Panc1 (cell line): ENCODE measurements around the gene ZNF783. TPM values are rescaled to one million over a fixed set of nuclear protein-coding genes. Genes with fewer than 3 reads are reported as not detected.
"Not testable (repeated sequence)": the region's sequence is repeated elsewhere in the genome, so short reads cannot be mapped to it uniquely, and the experiment has no call there.

Experiments used
- ATAC-seq: fragments of 200-7000 bp; cut with Tn5 transposase; 2 replicates; pipeline ENCODE4 v1.9.1; 2020; ENCODE audit warnings: mild to moderate bottlenecking, moderate library complexity
- BruUV-seq: library from RNA; stranded (reverse); fragments of 400-500 nt; replicated peaks from 2 replicates; lab custom pipeline; 2021; lab: Mats Ljungman, UMichigan
- CTCF ChIA-PET: fragments of 300-600 bp; sonication (Branson Sonifier 250); formaldehyde crosslinking; loops from one replicate; lab custom pipeline; 2022; ENCODE audit warnings: antibody characterized with exemption; lab: Charles Lee
- POLR2A ChIA-PET: fragments of 300-600 bp; sonication (Branson Sonifier 250); formaldehyde crosslinking; loops from one replicate; lab custom pipeline; 2022; ENCODE audit warnings: antibody characterized with exemption; lab: Charles Lee
- DNase-seq: peaks from one replicate; pipeline ENCODE4 v3.0.0-alpha.2; 2010; ENCODE audit warnings: low read depth, low spot score
- H3K27ac ChIP-seq: 2 replicates; pipeline ENCODE4 v1.5.1; 2011; ENCODE audit warnings: mild to moderate bottlenecking, low read length, inconsistent platforms
- H3K27me3 ChIP-seq: fragments of 200-500 bp; sonication (Bioruptor generic); 2 replicates; pipeline ENCODE4 v1.6.0; 2014; ENCODE audit warnings: low read length, inconsistent platforms; ENCODE audit not compliant: control insufficient read depth, insufficient read depth
- H3K36me3 ChIP-seq: fragments of 200-500 bp; sonication (Bioruptor generic); 2 replicates; pipeline ENCODE4 v1.5.1; 2014; ENCODE audit warnings: inconsistent platforms, mild to moderate bottlenecking, low read length, moderate library complexity; ENCODE audit not compliant: control insufficient read depth, insufficient read depth
- H3K4me1 ChIP-seq: 2 replicates; pipeline ENCODE4 v1.5.1; 2011; ENCODE audit warnings: inconsistent platforms, mild to moderate bottlenecking, low read length, moderate library complexity; ENCODE audit not compliant: control insufficient read depth, insufficient read depth
- H3K4me3 ChIP-seq, 2 experiments: 2 replicates each; pipeline ENCODE4 v1.5.1; 2011 to 2012; ENCODE audit warnings: low read depth in 2 of 2, low read length in 2 of 2, mild to moderate bottlenecking in 2 of 2, inconsistent platforms in 1 of 2, moderate library complexity in 1 of 2
- H3K9me3 ChIP-seq: fragments of 200-500 bp; sonication (Bioruptor generic); 2 replicates; pipeline ENCODE4 v1.5.1; 2014; ENCODE audit warnings: low read depth, mild to moderate bottlenecking, inconsistent platforms, low read length, moderate library complexity; ENCODE audit not compliant: control insufficient read depth, insufficient read depth
- CTCF ChIP-seq: fragments of 450-650 bp; IDR thresholded peaks from 2 replicates; pipeline ENCODE4 v1.5.1; 2017; ENCODE audit warnings: mild to moderate bottlenecking
- POLR2AphosphoS5 ChIP-seq: IDR thresholded peaks from 2 replicates; pipeline ENCODE4 v1.6.1; 2012; ENCODE audit warnings: mild to moderate bottlenecking, low read depth, low read length, moderate library complexity
- REST ChIP-seq, 2 experiments: IDR thresholded peaks; 2 replicates each; pipeline ENCODE4 v1.6.1; 2011 to 2012; ENCODE audit warnings: low read depth in 2 of 2, control low read depth in 1 of 2, low read length in 1 of 2, mild to moderate bottlenecking in 1 of 2, moderate library complexity in 1 of 2; ENCODE audit not compliant: insufficient read depth in 1 of 2
- SIN3A ChIP-seq: IDR thresholded peaks from 2 replicates; pipeline ENCODE4 v1.6.1; 2012; ENCODE audit warnings: low read depth, mild to moderate bottlenecking, low read length, moderate library complexity, borderline replicate concordance; ENCODE audit not compliant: insufficient read depth
- TCF7L2 ChIP-seq: IDR thresholded peaks from 2 replicates; pipeline ENCODE4 v1.6.1; 2011; ENCODE audit warnings: mild to moderate bottlenecking, low read depth, low read length, inconsistent platforms
- in situ Hi-C: cut with HindIII; loops from 2 replicates; pipeline ENCODE4 v1.10.0; 2016; ENCODE audit warnings: low sequenced_read_pairs, low pct_unique_long_range_greater_than_20kb
- intact Hi-C: fragments of 100-400 bp; cut with micrococcal nuclease; formaldehyde crosslinking; loops from one replicate; pipeline ENCODE4 v1.10.0; 2022; ENCODE audit not compliant: unreplicated experiment
- total RNA-seq: library from RNA; stranded (reverse); gene quantifications from one replicate; pipeline ENCODE4 v1.2.1, GENCODE V29; 2021; ENCODE audit not compliant: unreplicated experiment

ZNF783 gene
- total RNA-seq, 1 experiment from 2014 or later: 16.6 TPM

- H3K4me1 ChIP-seq, H3K9me3 ChIP-seq, H3K36me3 ChIP-seq, CTCF ChIA-PET, H3K27me3 ChIP-seq, H3K27ac ChIP-seq, BruUV-seq, H3K4me3 ChIP-seq, in situ Hi-C loops, intact Hi-C loops, DNase-seq: not testable (repeated sequence)
- ATAC-seq: peak; percentile 48; the same call in 1 of the 2 replicates
- POLR2A ChIA-PET: interaction anchor here (0.6 kb wide), 1 partner anchor 113 kb away, joined by 5 read pairs; no protein-coding TSS in a partner anchor
Measured at GRCh38 chr7:149321125-149321905, 59.3 kb downstream of the ZNF783 start.

GRCh38 chr7:149321978-149322541 lies 60.1 kb downstream of the ZNF783 start:
- Histone ChIP-seq H3K27me3 (no peaks in the 10 kb centered on the region; the same call in 1 of the 2 replicates), H3K9me3 (peaks cover 3% of the 10 kb centered on the region; the same call in 1 of the 2 replicates), H3K36me3 (no peaks in the 10 kb centered on the region), H3K4me1 (no peaks in the 10 kb centered on the region), H3K4me3 (peak overlapping the region; percentile 18 to 31; a peak in 3 of 4 replicates), H3K27ac (no peak overlapping the region)
- in situ Hi-C loops: no loop called here
- ATAC-seq (peak; percentile 77), DNase-seq (no peak)
- intact Hi-C loops: no loop called here
- no TSS peak for BruUV-seq
- CTCF ChIA-PET: no interaction called here
- POLR2A ChIA-PET: no interaction called here
- TF ChIP-seq POLR2AphosphoS5 (no peak), TCF7L2 (no peak), REST (IDR thresholded peaks at IDR 0.05; ENCODE audit: insufficient read depth in 1 of 2, low read depth in 2 of 2, low read length in 1 of 2) (no peak), CTCF (no peak), SIN3A (no peak)
